Mesothelial cell of epicardium (in vitro differentiated cells): Measurements from ENCODE around the gene KCNAB1. TPM values are rescaled to one million over a fixed set of nuclear protein-coding genes. Genes with fewer than 3 reads are reported as not detected.
"Not testable (repeated sequence)": the region's sequence is repeated elsewhere in the genome, so short reads cannot be mapped to it uniquely, and the experiment has no call there.

Experiments used
- DNase-seq, 2 experiments: peaks; one replicate each; pipeline ENCODE4 v3.0.0; 2021; ENCODE audit warnings: low spot score in 2 of 2; ENCODE audit not compliant: unreplicated experiment in 2 of 2
- H3K27ac Mint-ChIP-seq: 2 replicates; pipeline ENCODE4 v1.8.0; 2021; ENCODE audit warnings: mixed read lengths
- H3K27me3 Mint-ChIP-seq: 2 replicates; pipeline ENCODE4 v1.8.0; 2021; ENCODE audit warnings: low read depth, mixed read lengths
- H3K36me3 Mint-ChIP-seq: 2 replicates; pipeline ENCODE4 v1.8.0; 2021; ENCODE audit warnings: mixed read lengths
- H3K4me1 Mint-ChIP-seq: 2 replicates; pipeline ENCODE4 v1.8.0; 2021; ENCODE audit warnings: mixed read lengths
- H3K4me3 Mint-ChIP-seq: 2 replicates; pipeline ENCODE4 v1.8.0; 2021; ENCODE audit warnings: mild to moderate bottlenecking, moderate library complexity, mixed read lengths
- H3K9me3 Mint-ChIP-seq: 2 replicates; pipeline ENCODE4 v1.8.0; 2021; ENCODE audit warnings: mixed read lengths
- CTCF ChIP-seq: fragments of 200-600 bp; sonication (generic); IDR thresholded peaks from one replicate; pipeline ENCODE4 v1.5.0; 2021; ENCODE audit warnings: antibody characterized with exemption; ENCODE audit not compliant: unreplicated experiment
- total RNA-seq: library from RNA; stranded (reverse); gene quantifications from 3 replicates; pipeline ENCODE4 v1.2.1, GENCODE V29; 2021

KCNAB1 gene
- total RNA-seq, 1 donor from 2014 or later = 3.7 TPM

DNA sequence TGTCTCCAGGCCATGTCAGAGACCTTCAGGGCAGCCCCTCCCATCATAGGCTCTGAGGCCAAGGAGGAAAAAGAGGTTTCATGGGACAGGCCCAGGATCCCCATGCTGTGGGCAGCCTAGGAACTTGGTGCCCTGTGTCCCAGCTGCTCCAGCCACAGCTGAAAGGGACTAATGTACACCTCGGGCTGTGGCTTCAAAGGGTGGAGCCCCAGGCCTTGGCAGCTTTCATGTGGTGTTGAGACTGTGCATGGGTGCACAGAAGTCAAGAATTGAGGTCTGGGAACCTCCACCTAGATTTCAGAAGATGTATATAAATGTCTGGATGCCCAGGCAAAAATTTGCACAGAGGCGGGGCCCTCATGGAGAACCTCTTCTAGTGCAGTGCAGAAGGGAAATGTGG, 441.2 kb downstream of the KCNAB1 start:
- Mint-ChIP-seq H3K27ac (no peak overlapping the region), H3K36me3 (no peaks in the 10 kb centered on the region), H3K4me3 (no peak overlapping the region), H3K27me3 (no peaks in the 10 kb centered on the region), H3K4me1 (peaks cover 33% of the 10 kb centered on the region), H3K9me3 (no peaks in the 10 kb centered on the region)
- no peak for TF ChIP-seq CTCF
- DNase-seq = no peak

- not testable (repeated sequence) for H3K27me3 Mint-ChIP-seq, DNase-seq, H3K27ac Mint-ChIP-seq, H3K4me3 Mint-ChIP-seq, H3K36me3 Mint-ChIP-seq, H3K9me3 Mint-ChIP-seq
- H3K4me1 Mint-ChIP-seq = peaks cover 33% of the 10 kb centered on the region
Measured at GRCh38 chr3:156562486-156562885, 442.1 kb downstream of the KCNAB1 start.

GRCh38 chr3:156563900-156564682, 443.7 kb downstream of the KCNAB1 start:
- TF ChIP-seq CTCF = no peak
- Mint-ChIP-seq H3K9me3 (peaks cover 9% of the 10 kb centered on the region), H3K36me3 (no peaks in the 10 kb centered on the region), H3K27ac (no peak overlapping the region), H3K4me3 (no peak overlapping the region), H3K4me1 (peaks cover 22% of the 10 kb centered on the region), H3K27me3 (no peaks in the 10 kb centered on the region)
- DNase-seq = no peak

DNA sequence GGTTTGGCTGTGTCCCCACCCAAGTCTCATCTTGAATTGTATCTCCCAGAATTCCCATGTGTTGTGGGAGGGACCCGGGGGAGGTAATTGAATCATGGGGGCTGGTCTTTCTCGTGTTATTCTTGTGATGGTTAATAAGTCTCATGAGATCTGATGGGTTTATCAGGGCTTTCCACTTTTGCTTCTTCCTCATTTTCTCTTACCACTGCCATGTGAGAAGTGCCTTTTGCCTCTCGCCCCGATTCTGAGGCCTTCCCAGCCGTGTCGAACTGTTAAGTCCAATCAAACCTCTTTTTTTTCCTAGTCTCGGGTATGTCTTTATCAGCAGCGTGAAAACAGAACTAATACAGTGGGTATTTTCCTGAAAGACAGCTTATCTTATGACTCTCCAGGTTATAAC, 448.6 kb downstream of the KCNAB1 start:
- not testable (repeated sequence) for H3K4me1 Mint-ChIP-seq, H3K9me3 Mint-ChIP-seq, H3K4me3 Mint-ChIP-seq, DNase-seq, H3K27me3 Mint-ChIP-seq, H3K36me3 Mint-ChIP-seq, H3K27ac Mint-ChIP-seq

DNA sequence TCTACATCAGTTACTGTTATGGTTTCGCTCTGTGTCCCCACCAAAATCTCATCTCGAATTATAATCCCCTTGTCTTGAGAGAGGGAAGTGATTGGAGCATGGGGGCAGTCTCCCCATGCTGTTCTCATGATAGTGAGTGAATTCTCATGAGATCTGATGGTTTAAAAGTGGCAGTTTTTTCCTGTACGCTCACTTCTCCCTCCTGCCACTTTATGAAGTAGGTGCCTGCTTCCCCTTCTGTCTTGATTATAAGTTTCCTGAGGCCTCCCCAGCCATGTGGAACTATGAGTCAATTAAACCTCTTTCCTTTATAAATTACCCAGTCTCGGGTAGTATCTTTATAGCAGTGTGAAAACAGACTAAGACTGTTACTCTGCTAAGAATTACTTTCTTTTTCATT, 449.5 kb downstream of the KCNAB1 start:
- H3K27ac Mint-ChIP-seq = not testable (repeated sequence)

GRCh38 chr3:156575641-156576040, 455.3 kb downstream of the KCNAB1 start:
- Mint-ChIP-seq H3K27ac (no peak overlapping the region), H3K9me3 (no peaks in the 10 kb centered on the region), H3K4me1 (no peaks in the 10 kb centered on the region), H3K4me3 (no peak overlapping the region), H3K36me3 (no peaks in the 10 kb centered on the region), H3K27me3 (peaks cover 3% of the 10 kb centered on the region)
- TF ChIP-seq CTCF = no peak
- no peak for DNase-seq

More for the DNA sequence above, 449.5 kb downstream of the KCNAB1 start:
- H3K36me3 Mint-ChIP-seq, H3K9me3 Mint-ChIP-seq, H3K27me3 Mint-ChIP-seq, DNase-seq, H3K4me1 Mint-ChIP-seq, H3K4me3 Mint-ChIP-seq: not testable (repeated sequence)

DNA sequence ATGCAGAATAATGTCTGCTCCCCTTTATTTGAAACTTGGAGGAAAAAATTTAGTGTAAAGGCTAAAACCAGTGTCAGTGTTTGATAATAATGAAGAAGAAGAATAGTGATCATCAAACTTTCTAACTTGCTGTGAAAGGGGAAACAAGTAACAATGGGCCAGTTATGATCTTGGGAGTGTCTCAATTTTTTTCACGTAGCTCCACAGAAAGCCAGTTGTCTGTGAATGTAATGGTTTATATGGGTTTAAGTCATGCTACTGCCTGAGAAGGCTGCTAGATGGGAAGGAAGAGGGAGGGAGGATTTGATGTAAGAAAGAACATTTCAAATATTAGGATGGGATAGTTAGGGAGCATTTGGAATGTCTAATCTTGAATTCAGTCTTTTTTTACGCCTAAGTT, 455.7 kb downstream of the KCNAB1 start:
- Mint-ChIP-seq H3K36me3 (no peaks in the 10 kb centered on the region), H3K27ac (no peak overlapping the region), H3K4me3 (no peak overlapping the region), H3K4me1 (no peaks in the 10 kb centered on the region), H3K27me3 (peaks cover 3% of the 10 kb centered on the region), H3K9me3 (no peaks in the 10 kb centered on the region)
- no peak for DNase-seq
- no peak for TF ChIP-seq CTCF
